ENCODE data around the gene ZNF560. TPM values are rescaled to one million over a fixed set of nuclear protein-coding genes. Genes with fewer than 3 reads are reported as not detected.
"Not testable (repeated sequence)": the region's sequence is repeated elsewhere in the genome, so short reads cannot be mapped to it uniquely, and the experiment has no call there.

Gene ZNF560
- total RNA-seq (2021; fragmentation: NEBNext Ultra II Directional; extraction: Animal tissue kit (Norgen Biotek cat#: 25700)): under 1 TPM in 5 of 6 experiments, not detected in 1; 0.07 to 0.28 (median 0.14) TPM
- long read RNA-seq: 0 reads

GRCh38 chr19:9498183-9498902 is at the start of gene ZNF560:
TSS of gene ZNF560 (minus strand) at chr19:9498616. CDS start at chr19:9475313, 23,303 bp downstream.
- Mint-ChIP-seq H3K36me3 (ENCODE audit: low read depth) (peaks cover 7% of the 10 kb centered on the region), H3K4me3 (peak within 1 kb of the TSS; percentile 67), H3K4me1 (ENCODE audit: low read depth) (no peaks in the 10 kb centered on the region), H3K27me3 (ENCODE audit: insufficient read depth) (no peaks in the 10 kb centered on the region; the same call in 1 of the 2 replicates), H3K27ac (peak within 1 kb of the TSS; percentile 40; the same call in 1 of the 2 replicates), H3K9me3 (peaks cover 72% of the 10 kb centered on the region)
- DNase-seq: no peak
- TF ChIP-seq CTCF (IDR thresholded peaks at IDR 0.05): peak; percentile 26; the same call in 1 of the 2 replicates

- Mint-ChIP-seq H3K9me3 (peaks cover 31% of the 10 kb centered on the region), H3K36me3 (ENCODE audit: low read depth) (peaks cover 19% of the 10 kb centered on the region), H3K4me1 (ENCODE audit: low read depth) (no peaks in the 10 kb centered on the region), H3K27me3 (ENCODE audit: insufficient read depth) (peaks cover 2% of the 10 kb centered on the region), H3K4me3 (no peak overlapping the region), H3K27ac (no peak overlapping the region)
- no peak for TF ChIP-seq CTCF (IDR thresholded peaks at IDR 0.05)
- no peak for DNase-seq
Measured at GRCh38 chr19:9547870-9548269, 49.5 kb upstream of the ZNF560 start.

GRCh38 chr19:9541281-9541680 is 42.9 kb upstream of the ZNF560 start:
- H3K4me3 Mint-ChIP-seq; H3K27me3 Mint-ChIP-seq (ENCODE audit: insufficient read depth); H3K27ac Mint-ChIP-seq; DNase-seq: not testable (repeated sequence)
- Mint-ChIP-seq H3K4me1 (ENCODE audit: low read depth) (peaks cover 17% of the 10 kb centered on the region), H3K9me3 (peaks cover 46% of the 10 kb centered on the region), H3K36me3 (ENCODE audit: low read depth) (peaks cover 35% of the 10 kb centered on the region)

GRCh38 chr19:9539921-9540320 is 41.5 kb upstream of the ZNF560 start:
- H3K27ac Mint-ChIP-seq: peak overlapping the region; percentile 59
- H3K36me3 Mint-ChIP-seq (ENCODE audit: low read depth): peaks cover 49% of the 10 kb centered on the region
- peaks cover 59% of the 10 kb centered on the region for H3K9me3 Mint-ChIP-seq
- H3K27me3 Mint-ChIP-seq (ENCODE audit: insufficient read depth); DNase-seq: not testable (repeated sequence)
- peaks cover 17% of the 10 kb centered on the region for H3K4me1 Mint-ChIP-seq (ENCODE audit: low read depth)
- peak overlapping the region; percentile 98 for H3K4me3 Mint-ChIP-seq

GRCh38 chr19:9539201-9539600 is 40.8 kb upstream of the ZNF560 start:
- peak overlapping the region; percentile 100 for H3K27ac Mint-ChIP-seq
- peaks cover 56% of the 10 kb centered on the region for H3K36me3 Mint-ChIP-seq (ENCODE audit: low read depth)
- peaks cover 17% of the 10 kb centered on the region for H3K4me1 Mint-ChIP-seq (ENCODE audit: low read depth)
- peak overlapping the region; percentile 98 for H3K4me3 Mint-ChIP-seq
- H3K9me3 Mint-ChIP-seq: peaks cover 66% of the 10 kb centered on the region
- not testable (repeated sequence) for H3K27me3 Mint-ChIP-seq (ENCODE audit: insufficient read depth); DNase-seq

- H3K4me1 Mint-ChIP-seq (ENCODE audit: low read depth): peaks cover 17% of the 10 kb centered on the region
- H3K27me3 Mint-ChIP-seq (ENCODE audit: insufficient read depth): peaks cover 6% of the 10 kb centered on the region
- no peak for TF ChIP-seq CTCF (IDR thresholded peaks at IDR 0.05)
- H3K27ac Mint-ChIP-seq: peak within 1 kb of the TSS; percentile 100
- H3K9me3 Mint-ChIP-seq: peaks cover 74% of the 10 kb centered on the region
- DNase-seq: peak; percentile 77
- H3K36me3 Mint-ChIP-seq (ENCODE audit: low read depth): peaks cover 64% of the 10 kb centered on the region
- H3K4me3 Mint-ChIP-seq: peak within 1 kb of the TSS; percentile 98
Measured at GRCh38 chr19:9538183-9539058, 40.0 kb upstream of the ZNF560 start, which contains the start of gene ZNF426. TSS of gene ZNF426 (minus strand) at chr19:9538645. CDS start at chr19:9536232, 2,413 bp downstream.

All from HFFc6 (cell line).